HepG2 (cell line): ENCODE results near the gene ATG13.

Experiments
- AHDC1 ChIP-seq: sonication (generic); formaldehyde crosslinking; IDR thresholded peaks from 2 replicates; pipeline ENCODE4 v1.5.1; 2020; ENCODE audit warnings: mild to moderate bottlenecking, missing genetic modification reagents, borderline replicate concordance
- CTCF ChIP-seq: sonication (generic); formaldehyde crosslinking; IDR thresholded peaks from 2 replicates; pipeline ENCODE4 v1.5.0; 2020; ENCODE audit warnings: mild to moderate bottlenecking, missing genetic modification reagents, moderate library complexity
- EZH2 ChIP-seq: conservative IDR thresholded peaks from 2 replicates; pipeline ENCODE4 v1.6.1; 2012; ENCODE audit warnings: mild to moderate bottlenecking, low read depth, low read length, moderate library complexity
- FOXM1 ChIP-seq: sonication (generic); formaldehyde crosslinking; IDR thresholded peaks from 2 replicates; pipeline ENCODE4 v1.5.0; 2020; ENCODE audit warnings: missing genetic modification reagents
- MATR3 ChIP-seq: sonication (generic); formaldehyde crosslinking; IDR thresholded peaks from 2 replicates; pipeline ENCODE4 v1.4.0; 2020; ENCODE audit warnings: missing genetic modification reagents
- RFX3 ChIP-seq: IDR thresholded peaks from 2 replicates; pipeline ENCODE4 v1.6.1; 2016; ENCODE audit warnings: missing biosample characterization, missing genetic modification reagents
- TCF7L2 ChIP-seq: IDR thresholded peaks from 2 replicates; pipeline ENCODE4 v1.6.1; 2011; ENCODE audit warnings: mild to moderate bottlenecking, low read depth, low read length, moderate library complexity
- YY1 ChIP-seq: IDR thresholded peaks from 2 replicates; pipeline ENCODE4 v1.6.1; 2011; ENCODE audit warnings: low read length, low read depth, moderate library complexity, mild to moderate bottlenecking; ENCODE audit not compliant: insufficient read depth, insufficient replicate concordance
- ZBTB14 ChIP-seq: sonication (generic); formaldehyde crosslinking; IDR thresholded peaks from 2 replicates; pipeline ENCODE4 v1.4.0; 2020; ENCODE audit warnings: missing genetic modification reagents
- ZNF20 ChIP-seq: sonication (generic); formaldehyde crosslinking; IDR thresholded peaks from 2 replicates; pipeline ENCODE4 v1.4.0; 2020; ENCODE audit warnings: mild to moderate bottlenecking, moderate library complexity, missing genetic modification reagents
- ZSCAN25 ChIP-seq: sonication (generic); formaldehyde crosslinking; IDR thresholded peaks from 2 replicates; pipeline ENCODE4 v1.8.0; 2022; ENCODE audit warnings: mild to moderate bottlenecking, missing genetic modification reagents

GRCh38 chr11:46723359-46723680 is 106.0 kb downstream of the ATG13 start:
- TF ChIP-seq YY1 (no peak), MATR3 (no peak), TCF7L2 (no peak), RFX3 (CRISPR knock-in tag) (no peak), CTCF (CRISPR knock-in tag) (no peak), ZNF20 (CRISPR knock-in tag) (no peak), ZSCAN25 (CRISPR knock-in tag) (no peak), EZH2 (no peak), AHDC1 (CRISPR knock-in tag) (no peak), ZBTB14 (CRISPR knock-in tag) (no peak), FOXM1 (CRISPR knock-in tag) (no peak)
